PC-3 (cell line): ENCODE results near the gene C16orf92. TPM values are rescaled to one million over a fixed set of nuclear protein-coding genes. Genes with fewer than 3 reads are reported as not detected.

ENCODE experiments used
- ATAC-seq: fragments of 200-7000 bp; cut with Tn5 transposase; 2 replicates; pipeline ENCODE4 v1.9.1; 2020; ENCODE audit warnings: mild to moderate bottlenecking, moderate library complexity
- BruUV-seq: library from RNA; stranded (reverse); fragments of 400-500 nt; replicated peaks from 2 replicates; lab custom pipeline; 2021; lab: Mats Ljungman, UMichigan
- CTCF ChIA-PET: fragments of 300-600 bp; sonication (Branson Sonifier 250); formaldehyde crosslinking; loops from one replicate; lab custom pipeline; 2022; ENCODE audit warnings: antibody characterized with exemption; lab: Charles Lee
- POLR2A ChIA-PET: fragments of 300-600 bp; sonication (Branson Sonifier 250); formaldehyde crosslinking; loops from one replicate; lab custom pipeline; 2022; ENCODE audit warnings: antibody characterized with exemption; ENCODE audit not compliant: unreplicated experiment; lab: Charles Lee
- DNase-seq: peaks from one replicate; pipeline ENCODE4 v3.0.0-alpha.2; 2015
- H2AFZ ChIP-seq: fragments of 300-600 bp; sonication (generic); 2 replicates; pipeline ENCODE4 v1.6.0; 2016; ENCODE audit warnings: antibody characterized with exemption, low read length
- H3F3A ChIP-seq: fragments of 300-600 bp; sonication (generic); one replicate; pipeline ENCODE4 v1.6.0; 2017; ENCODE audit warnings: antibody characterized with exemption, low read length, control low read depth, mild to moderate bottlenecking; ENCODE audit not compliant: unreplicated experiment
- H3K27ac ChIP-seq: fragments of 300-600 bp; sonication (generic); 2 replicates; pipeline ENCODE4 v1.5.1; 2016; ENCODE audit warnings: mild to moderate bottlenecking, low read length
- H3K27me3 ChIP-seq: fragments of 300-600 bp; sonication (generic); 2 replicates; pipeline ENCODE4 v1.6.1; 2016; ENCODE audit warnings: low read length, mixed read lengths
- H3K36me3 ChIP-seq: fragments of 300-600 bp; sonication (generic); 2 replicates; pipeline ENCODE4 v1.6.1; 2016; ENCODE audit warnings: low read depth, mixed run types, low read length, mixed read lengths
- H3K4me1 ChIP-seq: fragments of 300-600 bp; sonication (generic); 2 replicates; pipeline ENCODE4 v1.5.1; 2016; ENCODE audit warnings: low read length; ENCODE audit not compliant: insufficient read depth
- H3K4me2 ChIP-seq: fragments of 300-600 bp; sonication (generic); 2 replicates; pipeline ENCODE4 v1.6.0; 2016; ENCODE audit warnings: low read length
- H3K4me3 ChIP-seq: fragments of 300-600 bp; sonication (generic); 2 replicates; pipeline ENCODE4 v1.5.1; 2016; ENCODE audit warnings: mild to moderate bottlenecking, low read length, mixed read lengths
- H3K79me2 ChIP-seq: fragments of 300-600 bp; sonication (generic); 2 replicates; pipeline ENCODE4 v1.6.1; 2017; ENCODE audit warnings: low read length, mixed read lengths
- H3K9ac ChIP-seq: fragments of 300-600 bp; sonication (generic); 2 replicates; pipeline ENCODE4 v1.6.0; 2016; ENCODE audit warnings: mild to moderate bottlenecking, low read length
- H3K9me2 ChIP-seq: fragments of 300-600 bp; sonication (generic); replicated peaks from 2 replicates; pipeline ENCODE4 v1.6.1; 2016; ENCODE audit warnings: mixed run types, low read length, mixed read lengths
- H3K9me3 ChIP-seq: fragments of 300-600 bp; sonication (generic); 2 replicates; pipeline ENCODE4 v1.6.1; 2016; ENCODE audit warnings: low read length, mixed read lengths
- H4K20me1 ChIP-seq: fragments of 300-600 bp; sonication (generic); 2 replicates; pipeline ENCODE4 v1.6.1; 2016; ENCODE audit warnings: low read length, mixed read lengths
- CTCF ChIP-seq: fragments of 300-600 bp; sonication (generic); conservative IDR thresholded peaks from 2 replicates; pipeline ENCODE4 v1.5.1; 2017; ENCODE audit warnings: antibody characterized with exemption, low read depth, mild to moderate bottlenecking, low read length
- EZH2 ChIP-seq: fragments of 300-600 bp; sonication (generic); IDR thresholded peaks from one replicate; pipeline ENCODE4 v1.6.1; 2017; ENCODE audit warnings: antibody characterized with exemption, mild to moderate bottlenecking, low read length; ENCODE audit not compliant: unreplicated experiment
- EZH2phosphoT487 ChIP-seq: fragments of 300-600 bp; sonication (generic); IDR thresholded peaks from 2 replicates; pipeline ENCODE4 v1.6.1; 2018; ENCODE audit warnings: mild to moderate bottlenecking, antibody characterized with exemption, low read length, borderline replicate concordance
- intact Hi-C: fragments of 100-400 bp; cut with micrococcal nuclease; formaldehyde crosslinking; loops from 2 replicates; pipeline ENCODE4 v1.9.0; 2023
- total RNA-seq: library from RNA; depleted of rRNA; stranded (reverse); fragments of >200 nt; gene quantifications from 2 replicates; pipeline ENCODE4 v1.2.3, GENCODE V29; 2014

C16orf92 gene
- total RNA-seq, 1 experiment from 2014 or later = not detected

- TF ChIP-seq EZH2phosphoT487 = no peak
- no peak for TF ChIP-seq CTCF
- TF ChIP-seq EZH2 = no peak
- Histone ChIP-seq H3K4me1 (no peaks in the 10 kb centered on the region), H3F3A (no peaks in the 10 kb centered on the region), H3K4me2 (no peak overlapping the region), H3K9me3 (no peaks in the 10 kb centered on the region), H3K9ac (no peak overlapping the region), H3K9me2 (no peaks in the 10 kb centered on the region), H3K27ac (no peak overlapping the region), H3K27me3 (no peaks in the 10 kb centered on the region), H4K20me1 (no peaks in the 10 kb centered on the region), H3K4me3 (no peak overlapping the region), H2AFZ (no peak overlapping the region), H3K79me2 (no peaks in the 10 kb centered on the region), H3K36me3 (no peaks in the 10 kb centered on the region; the same call in 1 of the 2 replicates)
- intact Hi-C loops = no loop called here
- CTCF ChIA-PET = no interaction called here
- DNase-seq (no peak), ATAC-seq (no peak)
- POLR2A ChIA-PET = no interaction called here
- no TSS peak for BruUV-seq
Measured at GRCh38 chr16:30027588-30028437, 4.8 kb downstream of the C16orf92 start.

GRCh38 chr16:30028438-30029076 is 5.6 kb downstream of the C16orf92 start:
- Histone ChIP-seq H3K36me3 (no peaks in the 10 kb centered on the region; the same call in 1 of the 2 replicates), H3K9me2 (no peaks in the 10 kb centered on the region), H3K4me3 (no peak overlapping the region), H3K27me3 (no peaks in the 10 kb centered on the region), H3K9ac (no peak overlapping the region), H2AFZ (no peak overlapping the region), H3K79me2 (no peaks in the 10 kb centered on the region), H3K27ac (no peak overlapping the region), H4K20me1 (no peaks in the 10 kb centered on the region), H3K9me3 (no peaks in the 10 kb centered on the region), H3F3A (no peaks in the 10 kb centered on the region), H3K4me1 (no peaks in the 10 kb centered on the region), H3K4me2 (no peak overlapping the region)
- intact Hi-C loops = no loop called here
- no TSS peak for BruUV-seq
- ChIA-PET CTCF (no interaction called here), POLR2A (no interaction called here)
- DNase-seq (no peak), ATAC-seq (no peak)
- no peak for TF ChIP-seq EZH2

GRCh38 chr16:30030011-30030685 is 7.2 kb downstream of the C16orf92 start:
- Histone ChIP-seq H3K36me3 (no peaks in the 10 kb centered on the region; the same call in 1 of the 2 replicates), H3K9me3 (no peaks in the 10 kb centered on the region), H2AFZ (no peak overlapping the region), H3K27me3 (no peaks in the 10 kb centered on the region), H3K9me2 (no peaks in the 10 kb centered on the region), H3F3A (no peaks in the 10 kb centered on the region), H3K4me2 (no peak overlapping the region), H4K20me1 (no peaks in the 10 kb centered on the region), H3K79me2 (no peaks in the 10 kb centered on the region), H3K4me3 (no peak overlapping the region), H3K9ac (no peak overlapping the region), H3K4me1 (no peaks in the 10 kb centered on the region), H3K27ac (no peak overlapping the region)
- no peak for TF ChIP-seq EZH2phosphoT487
- TF ChIP-seq CTCF = no peak
- no peak for TF ChIP-seq EZH2
- no TSS peak for BruUV-seq
- ChIA-PET CTCF (no interaction called here), POLR2A (no interaction called here)
- intact Hi-C loops = no loop called here
- DNase-seq (no peak), ATAC-seq (no peak)
